Ovary (tissue), 9 donors: ENCODE measurements around the gene PAK4. TPM values are rescaled to one million over a fixed set of nuclear protein-coding genes. Genes with fewer than 3 reads are reported as not detected.
A peak's percentile ranks its signal among the peaks of the same experiment; 100 is the strongest.

Experiments used
- DNase-seq, 5 donors: peaks; one replicate each; pipeline ENCODE4 v3.0.0-alpha.2; 2019 to 2020
- H3K27ac ChIP-seq, 2 donors: fragments of 200-600 bp; one replicate each; pipeline versions ENCODE4 v1.5.1 to v1.8.0; 2019 to 2022
- H3K27me3 ChIP-seq: fragments of 200-600 bp; one replicate; pipeline ENCODE4 v1.8.0; 2022
- H3K36me3 ChIP-seq: fragments of 200-600 bp; sonication (generic); one replicate; pipeline ENCODE4 v1.5.1; 2019
- H3K4me1 ChIP-seq: one replicate; pipeline ENCODE4 v1.8.1; 2013; ENCODE audit warnings: mild to moderate bottlenecking, moderate library complexity; ENCODE audit not compliant: insufficient read depth
- H3K4me3 ChIP-seq: fragments of 200-600 bp; sonication (generic); one replicate; pipeline ENCODE4 v1.5.1; 2017
- H3K9me3 ChIP-seq, 2 donors: fragments of 200-600 bp in 1 of 2; sonication (generic) in 1 of 2; one replicate each; pipeline versions ENCODE4 v1.5.1 to v1.8.1; 2013 to 2019; ENCODE audit warnings: mild to moderate bottlenecking in 1 of 2, moderate library complexity in 1 of 2
- EP300 ChIP-seq: sonication (generic); formaldehyde crosslinking; IDR thresholded peaks from one replicate; pipeline ENCODE4 v1.6.1; 2017; ENCODE audit warnings: antibody characterized with exemption
- POLR2A ChIP-seq: fragments of 450-650 bp; IDR thresholded peaks from one replicate; pipeline ENCODE4 v1.6.1; 2017; ENCODE audit warnings: antibody characterized with exemption, mild to moderate bottlenecking, moderate library complexity
- WGBS, 3 donors: extraction: QIAGEN DNeasy Blood & Tissue Kit in 1 of 3; methylation state at CpG; one replicate each; pipeline versions ENCODE4 v1.1.5 to v1.1.7; 2013 to 2017; 5-methylcytosine and 5-hydroxymethylcytosine counted together
- intact Hi-C, 4 donors: fragments of 100-400 bp; cut with DNase I; formaldehyde crosslinking; loops; one replicate each; pipeline versions ENCODE4 v1.11.0 to v1.15.1; 2022 to 2023
- polyA plus RNA-seq, 2 donors: library from polyadenylated mRNA; stranded (reverse); fragments of 200-250 nt in 1 of 2; fragments of 350-450 nt in 1 of 2; fragmentation: Illumina TruSeq in 1 of 2; extraction: RNeasy Lipid Tissue Mini Kit (QIAGEN cat#74804) in 1 of 2; gene quantifications; one replicate each; pipeline ENCODE4 v1.2.3, GENCODE V29; 2013 to 2014
- total RNA-seq, 7 donors: library from RNA; depleted of rRNA in 2 of 7; stranded (reverse); fragments of >200 nt in 2 of 7; fragmentation: NEBNext Ultra II Directional in 3 of 7; extraction: Animal tissue kit (Norgen Biotek cat#: 25700) in 3 of 7; gene quantifications; one replicate each; pipeline versions ENCODE4 v1.1.0 to v1.2.4, GENCODE V29; 2016 to 2023
- TF ChIP-seq, protein P1 (sequence below), 3 donors: fragments of 450-650 bp in 2 of 3; fragments of 200-600 bp in 1 of 3; IDR thresholded peaks; one replicate each; pipeline versions ENCODE4 v1.5.1 to v1.8.0; 2016 to 2022; ENCODE audit warnings: antibody characterized with exemption in 3 of 3, mild to moderate bottlenecking in 1 of 3
- donor health status: DM: no; HTN: no; CAD: no; lungs with moderate emphysema.
- donor health status: DM: no; HTN: no; CAD: no.
- donor health status: Bipolar disorder and iron deficiency.
- donor health status: DM: yes; HTN: yes; CAD: no.
- donor health status: DM: no; HTN: no; CAD: no.
- donor health status: DM: yes; HTN: yes; CAD: no.

PAK4 gene
- total and polyA plus RNA-seq, 9 donors = 10.4 to 62.2 (median 35.4) TPM

DNA sequence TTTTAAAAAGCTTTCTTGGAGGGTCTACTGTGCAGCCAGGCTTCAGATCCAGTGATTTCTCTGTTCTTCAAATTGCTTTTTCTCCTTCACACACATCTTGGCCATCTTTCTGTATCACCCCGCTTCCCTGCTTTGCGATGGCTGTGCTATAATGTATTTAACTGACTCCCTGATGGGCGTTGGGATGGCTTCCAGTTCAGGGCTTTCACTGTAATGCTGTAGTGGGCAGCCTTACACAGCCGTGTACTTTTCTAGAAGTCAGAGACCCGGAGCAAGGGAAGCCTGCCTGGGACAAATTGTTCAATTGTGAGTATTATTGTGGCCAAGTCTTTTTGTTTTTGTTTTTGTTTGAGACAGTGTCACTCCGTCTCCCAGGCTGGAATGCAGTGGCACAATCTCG, 19.4 kb upstream of the PAK4 start:
- intact Hi-C loops = no loop called here
- H3K27ac ChIP-seq = no peak overlapping the region
- H3K36me3 ChIP-seq = no peaks in the 10 kb centered on the region
- H3K9me3 ChIP-seq = no peaks in the 10 kb centered on the region
- TF ChIP-seq EP300 = no peak
- TF ChIP-seq, protein P1, sequence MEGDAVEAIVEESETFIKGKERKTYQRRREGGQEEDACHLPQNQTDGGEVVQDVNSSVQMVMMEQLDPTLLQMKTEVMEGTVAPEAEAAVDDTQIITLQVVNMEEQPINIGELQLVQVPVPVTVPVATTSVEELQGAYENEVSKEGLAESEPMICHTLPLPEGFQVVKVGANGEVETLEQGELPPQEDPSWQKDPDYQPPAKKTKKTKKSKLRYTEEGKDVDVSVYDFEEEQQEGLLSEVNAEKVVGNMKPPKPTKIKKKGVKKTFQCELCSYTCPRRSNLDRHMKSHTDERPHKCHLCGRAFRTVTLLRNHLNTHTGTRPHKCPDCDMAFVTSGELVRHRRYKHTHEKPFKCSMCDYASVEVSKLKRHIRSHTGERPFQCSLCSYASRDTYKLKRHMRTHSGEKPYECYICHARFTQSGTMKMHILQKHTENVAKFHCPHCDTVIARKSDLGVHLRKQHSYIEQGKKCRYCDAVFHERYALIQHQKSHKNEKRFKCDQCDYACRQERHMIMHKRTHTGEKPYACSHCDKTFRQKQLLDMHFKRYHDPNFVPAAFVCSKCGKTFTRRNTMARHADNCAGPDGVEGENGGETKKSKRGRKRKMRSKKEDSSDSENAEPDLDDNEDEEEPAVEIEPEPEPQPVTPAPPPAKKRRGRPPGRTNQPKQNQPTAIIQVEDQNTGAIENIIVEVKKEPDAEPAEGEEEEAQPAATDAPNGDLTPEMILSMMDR (IDR thresholded peaks at IDR 0.05) = no peak
- 36 to 49% (median 38%) methylated on average over 7 of the region's 7 CpGs for WGBS, 3 donors
- no peak for DNase-seq
- no peaks in the 10 kb centered on the region for H3K4me1 ChIP-seq
- H3K4me3 ChIP-seq = no peak overlapping the region
- H3K27me3 ChIP-seq = no peaks in the 10 kb centered on the region

DNA sequence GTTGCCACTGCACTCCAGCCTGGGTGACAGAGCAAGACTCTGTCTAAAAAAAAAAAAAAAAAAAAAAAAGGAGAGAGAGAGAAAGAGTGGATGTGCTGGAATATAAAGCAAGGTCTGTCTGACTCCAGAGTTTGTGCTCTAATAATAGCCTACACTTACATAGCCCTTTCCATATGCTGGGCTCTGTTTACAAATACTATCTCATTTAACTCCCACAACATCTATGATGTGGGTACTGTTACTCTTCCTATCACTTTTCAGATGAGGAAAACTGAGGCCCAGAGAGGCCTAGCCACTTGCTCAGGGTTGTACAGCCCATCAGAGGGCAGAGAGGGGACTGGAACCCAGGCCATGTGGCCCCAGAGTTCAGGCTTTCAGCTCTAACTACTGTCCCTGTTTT, 15.9 kb upstream of the PAK4 start:
- intact Hi-C loops = loop anchor here in 2 of 4 donors (2.0 to 10.0 kb wide), 2 partner anchors 217 to 425 kb away; partner anchors contain the start of gene EID2B (in 1 of the 2)
- Histone ChIP-seq H3K27ac (no peak overlapping the region), H3K4me1 (no peaks in the 10 kb centered on the region)

DNA sequence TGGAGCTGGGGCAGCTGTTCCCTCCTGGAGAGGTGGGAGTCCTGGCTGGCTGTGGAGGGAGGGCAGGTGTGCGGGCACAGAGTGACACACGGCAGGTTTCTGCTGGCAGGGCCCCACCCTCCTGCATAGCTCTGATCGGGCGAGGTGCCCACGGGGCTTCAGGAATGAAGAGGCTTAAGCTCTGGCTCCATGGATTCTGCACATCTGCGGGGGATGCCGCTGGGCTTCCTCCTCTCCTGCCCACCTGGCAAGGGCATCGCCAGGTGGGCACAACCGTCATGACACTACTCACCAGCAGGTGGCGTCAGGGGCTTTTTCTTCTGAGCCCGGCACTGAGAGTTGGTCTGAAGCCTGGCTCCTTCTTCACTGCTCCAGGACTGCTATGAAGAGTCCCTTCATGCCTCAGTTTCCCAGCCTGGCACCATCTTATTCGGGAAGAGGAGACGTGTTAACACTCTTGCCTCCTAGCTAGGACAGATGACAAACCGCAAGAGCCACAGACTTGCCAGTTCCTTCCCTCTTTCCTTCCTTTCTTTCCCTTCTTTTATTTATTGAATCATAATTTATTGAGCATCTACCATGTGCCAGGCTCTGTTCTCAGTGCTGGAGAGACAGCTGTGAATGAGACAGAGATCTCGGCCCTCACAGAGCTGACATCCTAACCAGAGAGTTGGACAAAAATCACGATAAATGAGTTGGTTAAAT, 15.2 kb upstream of the PAK4 start:
- no peaks in the 10 kb centered on the region for H3K36me3 ChIP-seq
- no peaks in the 10 kb centered on the region for H3K4me1 ChIP-seq
- no peaks in the 10 kb centered on the region for H3K27me3 ChIP-seq
- peak in 4 of 5 donors; percentile 32 to 61 (median 54) for DNase-seq
- WGBS, 3 donors = 18 to 26% (median 24%) methylated on average over 16 of the region's 16 CpGs
- H3K4me3 ChIP-seq = no peak overlapping the region
- TF ChIP-seq, protein P1 (IDR thresholded peaks at IDR 0.05) = peak; percentile 24 to 52 (median 40)
- no peak for TF ChIP-seq POLR2A
- H3K27ac ChIP-seq = no peak overlapping the region
- no peaks in the 10 kb centered on the region for H3K9me3 ChIP-seq
- intact Hi-C loops = loop anchor here in 2 of 4 donors (2.0 to 10.0 kb wide), 2 partner anchors 216 to 424 kb away; partner anchors contain the start of gene EID2B (in 1 of the 2)

More for the DNA sequence above, 15.9 kb upstream of the PAK4 start:
- Histone ChIP-seq H3K9me3 (no peaks in the 10 kb centered on the region), H3K4me3 (no peak overlapping the region), H3K36me3 (no peaks in the 10 kb centered on the region), H3K27me3 (no peaks in the 10 kb centered on the region)
- TF ChIP-seq, protein P1 (IDR thresholded peaks at IDR 0.05) = no peak
- TF ChIP-seq POLR2A (no peak), EP300 (no peak)
- DNase-seq = no peak

DNA sequence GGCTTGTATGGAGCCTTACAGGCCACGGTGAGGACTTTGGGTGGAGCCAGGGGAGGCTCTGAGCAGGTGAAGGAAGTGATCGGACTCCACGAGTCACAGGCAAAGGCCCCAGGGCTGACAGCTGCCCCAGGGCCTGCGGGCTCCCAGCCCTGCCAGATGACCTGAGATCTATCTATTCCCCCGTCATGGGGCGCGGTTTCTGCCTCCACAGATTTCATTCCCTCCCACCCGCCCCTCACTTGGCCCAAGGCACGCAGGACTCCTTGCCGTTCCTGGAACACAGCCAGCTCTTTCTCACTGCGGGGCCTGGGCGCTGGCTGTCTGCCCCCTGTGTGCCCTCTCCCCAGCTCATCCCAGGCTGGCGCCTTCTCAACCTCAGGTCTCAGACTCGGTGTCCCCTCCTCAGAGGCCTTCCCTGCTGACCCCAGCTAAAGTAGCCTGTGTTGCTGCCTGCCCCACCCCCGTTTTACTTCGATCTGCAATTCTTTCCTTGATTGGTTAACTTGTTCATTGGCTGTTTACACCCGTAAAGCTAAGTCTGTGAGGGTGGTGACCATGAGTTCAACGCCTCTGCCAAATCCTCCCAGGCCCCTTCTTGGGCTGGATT, 13.9 kb upstream of the PAK4 start:
- intact Hi-C loops = loop anchor here in 2 of 4 donors (2.0 to 10.0 kb wide), 2 partner anchors 215 to 423 kb away; partner anchors contain the start of gene EID2B (in 1 of the 2)
- no peak for DNase-seq

More for the DNA sequence above, 13.9 kb upstream of the PAK4 start:
- no peaks in the 10 kb centered on the region for H3K27me3 ChIP-seq
- 16 to 20% (median 17%) methylated on average over 17 to 18 of the region's 18 CpGs for WGBS, 3 donors
- no peak overlapping the region for H3K4me3 ChIP-seq
- no peaks in the 10 kb centered on the region for H3K4me1 ChIP-seq
- no peak for TF ChIP-seq EP300
- TF ChIP-seq POLR2A = no peak
- TF ChIP-seq, protein P1 (IDR thresholded peaks at IDR 0.05) = no peak
- H3K9me3 ChIP-seq = no peaks in the 10 kb centered on the region
- H3K27ac ChIP-seq = no peak overlapping the region
- H3K36me3 ChIP-seq = no peaks in the 10 kb centered on the region
